OCI-LY7 (cell line): ENCODE data around the gene TFAP2C.

ENCODE experiments used
- CTCF ChIP-seq: fragments of 200-600 bp; sonication (generic); conservative IDR thresholded peaks from 2 replicates; pipeline ENCODE4 v1.5.1; 2014; ENCODE audit warnings: mild to moderate bottlenecking, antibody characterized with exemption, low read length, moderate library complexity, mixed read lengths
- EZH2phosphoT487 ChIP-seq: fragments of 200-600 bp; sonication (generic); IDR thresholded peaks from 2 replicates; pipeline ENCODE4 v1.6.1; 2018; ENCODE audit warnings: low read depth, borderline replicate concordance, mild to moderate bottlenecking, mixed run types, antibody characterized with exemption, low read length, moderate library complexity, mixed read lengths

GRCh38 chr20:56616716-56617115 lies 12.4 kb upstream of the TFAP2C start:
- TF ChIP-seq EZH2phosphoT487, result no peak
- TF ChIP-seq CTCF, result no peak
